ENCODE data around the gene MPRIP. TPM values are rescaled to one million over a fixed set of nuclear protein-coding genes. Genes with fewer than 3 reads are reported as not detected.

Gene MPRIP
- total RNA-seq, 2 experiments from 2014 or later: 196 to 207 TPM

DNA sequence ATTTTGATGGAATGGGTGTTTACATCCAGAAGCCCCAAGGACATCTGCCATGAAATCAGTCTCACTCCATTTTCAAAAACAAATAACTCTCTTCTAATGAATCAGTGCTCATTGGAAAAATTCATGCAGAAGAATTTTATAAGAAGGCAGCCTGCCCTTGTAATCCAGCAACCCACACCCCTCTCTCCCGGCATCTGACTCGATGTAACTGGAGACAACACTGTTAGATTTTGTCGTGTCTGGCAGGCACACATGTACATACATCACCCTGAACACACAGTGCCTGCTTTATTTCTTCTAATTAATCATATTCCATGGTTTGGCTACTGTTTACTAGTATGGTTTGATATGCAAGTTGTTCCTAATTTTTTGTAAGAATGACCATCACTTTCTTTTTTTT is 175.7 kb downstream of the MPRIP start:
- Mint-ChIP-seq H3K27ac (no peak overlapping the region), H3K9me3 (no peaks in the 10 kb centered on the region), H3K36me3 (ENCODE audit: low read depth) (peaks cover 52% of the 10 kb centered on the region), H3K27me3 (no peaks in the 10 kb centered on the region), H3K4me1 (no peaks in the 10 kb centered on the region), H3K4me3 (no peak overlapping the region)
- DNase-seq: no peak
- POLR2A ChIA-PET: no interaction called here
- CTCF ChIA-PET: no interaction called here

DNA sequence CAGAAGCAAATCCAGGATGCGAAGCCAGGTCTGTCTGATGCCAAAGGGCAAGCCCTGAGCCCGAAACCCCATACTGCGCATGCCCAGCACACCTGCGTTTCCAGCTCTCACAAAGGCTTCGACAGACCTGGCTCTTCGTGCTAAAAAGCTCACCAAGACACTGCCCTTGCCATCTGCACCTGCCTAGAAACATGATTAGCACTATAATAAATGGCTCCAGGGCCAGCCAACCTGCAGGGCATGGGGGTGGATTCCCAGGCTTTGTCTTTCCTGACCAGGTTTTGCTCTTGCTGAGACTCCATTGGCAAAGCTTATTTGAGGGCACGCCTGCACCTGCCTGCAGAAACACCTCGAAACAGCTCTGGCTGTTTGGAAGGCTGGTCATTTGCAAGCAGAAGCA is 178.3 kb downstream of the MPRIP start:
- CTCF ChIA-PET: no interaction called here

DNA sequence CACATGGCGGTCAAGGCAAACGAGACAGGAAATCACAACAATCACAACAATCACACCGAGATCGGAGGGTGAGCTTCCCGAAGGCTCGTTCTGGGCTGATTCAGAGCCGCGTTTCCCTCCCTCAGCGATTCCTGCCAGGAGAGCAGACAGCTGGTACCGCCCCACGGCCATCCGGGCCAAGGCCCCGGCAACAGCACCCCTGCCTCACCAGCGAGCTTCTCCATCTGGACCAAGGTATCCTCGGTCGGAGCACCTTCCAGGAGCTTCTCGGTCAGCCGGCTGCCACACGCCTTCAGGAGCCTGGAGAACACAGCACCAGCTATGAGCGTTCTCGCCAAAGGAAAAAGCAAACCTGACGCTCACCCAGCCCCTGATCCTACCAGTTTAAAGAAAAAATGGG is 179.1 kb downstream of the MPRIP start:
- Mint-ChIP-seq H3K36me3 (ENCODE audit: low read depth) (peaks cover 61% of the 10 kb centered on the region), H3K9me3 (no peaks in the 10 kb centered on the region)
- POLR2A ChIA-PET: interaction anchor here (1.3 kb wide), 1 partner anchor 11 kb away, joined by 3 read pairs; no protein-coding TSS in a partner anchor

More for the DNA sequence above, 178.3 kb downstream of the MPRIP start:
- Mint-ChIP-seq H3K9me3 (no peaks in the 10 kb centered on the region), H3K27ac (no peak overlapping the region), H3K36me3 (ENCODE audit: low read depth) (peaks cover 61% of the 10 kb centered on the region), H3K27me3 (no peaks in the 10 kb centered on the region), H3K4me1 (no peaks in the 10 kb centered on the region), H3K4me3 (no peak overlapping the region)
- POLR2A ChIA-PET: interaction anchor here (1.2 to 1.6 kb wide), 3 partner anchors 10 to 16 kb away, joined by 3 to 4 read pairs (median 3); partner anchors contain the start of gene FLCN
- no peak for DNase-seq

DNA sequence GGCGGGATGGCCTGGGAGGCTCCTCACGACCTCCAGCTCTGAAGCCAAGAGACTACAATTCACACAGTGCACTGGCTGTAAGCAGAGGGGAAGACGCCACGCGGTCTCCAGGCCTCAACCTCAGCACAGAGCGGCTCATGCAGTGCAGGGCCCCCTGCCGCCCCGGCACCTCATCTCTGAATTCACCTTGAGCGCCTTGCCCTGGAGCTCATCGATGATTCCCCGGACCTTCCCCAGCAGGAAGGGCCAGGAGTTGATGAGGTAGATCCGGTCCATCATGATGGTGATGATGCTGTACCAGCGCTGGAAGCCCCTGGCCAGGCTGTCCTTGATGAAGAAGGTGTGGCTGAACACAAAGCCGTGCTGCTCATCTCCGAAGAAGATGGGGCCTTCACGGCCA is 181.5 kb downstream of the MPRIP start:
- H3K36me3 Mint-ChIP-seq (ENCODE audit: low read depth): peaks cover 64% of the 10 kb centered on the region
- H3K27ac Mint-ChIP-seq: no peak overlapping the region
- no peaks in the 10 kb centered on the region for H3K27me3 Mint-ChIP-seq
- H3K4me3 Mint-ChIP-seq: no peak overlapping the region
- no peaks in the 10 kb centered on the region for H3K4me1 Mint-ChIP-seq
- CTCF ChIA-PET: no interaction called here
- H3K9me3 Mint-ChIP-seq: no peaks in the 10 kb centered on the region
- no peak for DNase-seq
- POLR2A ChIA-PET: no interaction called here

More for the DNA sequence above, 179.1 kb downstream of the MPRIP start:
- CTCF ChIA-PET: no interaction called here
- Mint-ChIP-seq H3K4me3 (no peak overlapping the region), H3K4me1 (no peaks in the 10 kb centered on the region), H3K27me3 (no peaks in the 10 kb centered on the region), H3K27ac (no peak overlapping the region)
- DNase-seq: no peak

DNA sequence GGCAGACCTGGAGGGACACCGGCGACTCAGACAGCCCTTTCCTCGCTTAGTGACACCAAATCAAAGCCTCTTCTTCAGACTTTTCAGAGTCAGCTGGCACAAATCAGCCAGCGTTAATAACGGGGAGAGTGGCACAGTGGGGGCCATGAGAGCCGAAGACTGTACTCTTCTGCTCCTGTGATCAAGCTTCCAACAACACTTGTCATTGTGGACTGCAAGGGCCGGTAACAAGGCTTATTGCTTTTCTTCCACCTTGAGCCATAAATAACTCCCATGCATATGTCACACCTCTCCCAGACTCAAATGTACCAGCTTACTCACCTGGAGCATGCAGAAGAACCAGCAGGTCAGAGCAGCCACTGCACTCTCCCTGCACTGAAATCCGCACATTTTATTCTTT is 181.9 kb downstream of the MPRIP start:
- DNase-seq: no peak
- H3K36me3 Mint-ChIP-seq (ENCODE audit: low read depth): peaks cover 68% of the 10 kb centered on the region
- no peaks in the 10 kb centered on the region for H3K9me3 Mint-ChIP-seq
- H3K27ac Mint-ChIP-seq: no peak overlapping the region
- ChIA-PET CTCF (no interaction called here), POLR2A (no interaction called here)
- H3K4me3 Mint-ChIP-seq: no peak overlapping the region
- H3K27me3 Mint-ChIP-seq: no peaks in the 10 kb centered on the region
- H3K4me1 Mint-ChIP-seq: no peaks in the 10 kb centered on the region

DNA sequence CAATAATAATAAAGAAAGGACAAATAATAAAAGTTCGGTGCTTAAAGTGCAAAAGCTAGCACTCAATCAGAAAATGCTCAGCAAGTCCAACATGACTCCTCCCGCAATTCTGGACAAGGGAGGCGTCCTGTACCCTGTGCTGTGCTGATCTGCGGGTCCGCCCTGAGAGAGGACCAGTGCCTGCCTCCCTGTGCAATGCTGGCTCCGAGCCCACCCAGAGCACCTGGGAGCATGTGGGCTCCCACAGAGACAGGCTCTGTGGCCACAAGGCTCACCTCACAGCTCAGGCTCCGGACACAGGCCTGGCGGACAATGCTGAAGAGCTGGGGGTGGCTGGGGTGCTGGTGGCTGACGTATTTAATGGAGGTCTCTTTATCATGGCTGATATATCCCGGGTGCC is 183.6 kb downstream of the MPRIP start:
- H3K36me3 Mint-ChIP-seq (ENCODE audit: low read depth): peaks cover 71% of the 10 kb centered on the region
- no peaks in the 10 kb centered on the region for H3K4me1 Mint-ChIP-seq
- POLR2A ChIA-PET: interaction anchor here (1.2 kb wide), 1 partner anchor 20 kb away, joined by 4 read pairs; the partner anchor contains the start of gene PLD6
- DNase-seq: no peak
- no peak overlapping the region for H3K27ac Mint-ChIP-seq
- no peak overlapping the region for H3K4me3 Mint-ChIP-seq
- H3K27me3 Mint-ChIP-seq: no peaks in the 10 kb centered on the region
- CTCF ChIA-PET: interaction anchor here (1.0 kb wide), 1 partner anchor 84 kb away, joined by 3 read pairs; no protein-coding TSS in a partner anchor
- no peaks in the 10 kb centered on the region for H3K9me3 Mint-ChIP-seq

DNA sequence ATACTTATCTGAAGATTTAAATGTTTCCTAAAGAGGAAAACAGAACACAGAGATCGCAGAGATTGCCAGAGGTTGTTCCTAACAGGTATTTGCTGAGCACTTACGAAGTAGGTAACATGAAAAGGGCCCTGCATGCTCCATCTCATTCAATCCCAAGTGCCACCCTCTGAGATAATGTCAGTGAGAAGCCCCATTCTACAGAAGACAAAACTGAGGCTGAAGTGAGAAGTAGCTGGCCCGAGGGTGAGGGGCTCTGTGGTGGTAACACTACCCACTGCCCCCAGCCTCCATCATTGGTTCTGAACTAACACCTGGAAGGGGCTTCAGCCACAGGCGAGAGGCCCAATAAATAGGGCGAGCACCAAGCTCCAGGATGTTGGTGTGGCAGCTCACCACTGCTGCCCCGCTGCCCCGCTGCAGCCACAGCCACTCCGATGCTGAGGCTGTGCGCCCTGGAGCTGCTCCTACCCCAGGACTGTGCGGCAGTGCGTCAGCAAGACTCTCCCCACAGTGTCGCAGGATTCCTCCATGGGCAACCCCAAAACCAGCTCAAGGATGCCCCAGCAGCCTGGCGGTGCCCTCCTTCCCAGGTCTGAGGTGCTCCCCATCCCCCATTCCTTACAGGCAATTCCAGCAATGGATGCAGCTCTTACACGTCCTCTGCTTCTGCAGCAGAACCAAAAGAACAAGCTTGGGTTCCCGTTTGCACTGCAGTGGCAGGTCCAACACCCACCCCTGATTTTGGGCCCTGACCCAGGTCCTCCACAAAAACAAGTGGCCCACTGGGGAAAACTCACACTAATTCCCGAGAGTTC is 184.4 kb downstream of the MPRIP start:
- Mint-ChIP-seq H3K27ac (no peak overlapping the region), H3K4me1 (no peaks in the 10 kb centered on the region), H3K4me3 (no peak overlapping the region), H3K27me3 (no peaks in the 10 kb centered on the region), H3K36me3 (ENCODE audit: low read depth) (peaks cover 70% of the 10 kb centered on the region), H3K9me3 (no peaks in the 10 kb centered on the region)
- DNase-seq: no peak
- POLR2A ChIA-PET: interaction anchor here (1.2 to 1.3 kb wide), 2 partner anchors 10 to 20 kb away, joined by 4 read pairs; partner anchors contain the start of genes FLCN and PLD6
- CTCF ChIA-PET: interaction anchor here (1.0 kb wide), 1 partner anchor 85 kb away, joined by 3 read pairs; no protein-coding TSS in a partner anchor

DNA sequence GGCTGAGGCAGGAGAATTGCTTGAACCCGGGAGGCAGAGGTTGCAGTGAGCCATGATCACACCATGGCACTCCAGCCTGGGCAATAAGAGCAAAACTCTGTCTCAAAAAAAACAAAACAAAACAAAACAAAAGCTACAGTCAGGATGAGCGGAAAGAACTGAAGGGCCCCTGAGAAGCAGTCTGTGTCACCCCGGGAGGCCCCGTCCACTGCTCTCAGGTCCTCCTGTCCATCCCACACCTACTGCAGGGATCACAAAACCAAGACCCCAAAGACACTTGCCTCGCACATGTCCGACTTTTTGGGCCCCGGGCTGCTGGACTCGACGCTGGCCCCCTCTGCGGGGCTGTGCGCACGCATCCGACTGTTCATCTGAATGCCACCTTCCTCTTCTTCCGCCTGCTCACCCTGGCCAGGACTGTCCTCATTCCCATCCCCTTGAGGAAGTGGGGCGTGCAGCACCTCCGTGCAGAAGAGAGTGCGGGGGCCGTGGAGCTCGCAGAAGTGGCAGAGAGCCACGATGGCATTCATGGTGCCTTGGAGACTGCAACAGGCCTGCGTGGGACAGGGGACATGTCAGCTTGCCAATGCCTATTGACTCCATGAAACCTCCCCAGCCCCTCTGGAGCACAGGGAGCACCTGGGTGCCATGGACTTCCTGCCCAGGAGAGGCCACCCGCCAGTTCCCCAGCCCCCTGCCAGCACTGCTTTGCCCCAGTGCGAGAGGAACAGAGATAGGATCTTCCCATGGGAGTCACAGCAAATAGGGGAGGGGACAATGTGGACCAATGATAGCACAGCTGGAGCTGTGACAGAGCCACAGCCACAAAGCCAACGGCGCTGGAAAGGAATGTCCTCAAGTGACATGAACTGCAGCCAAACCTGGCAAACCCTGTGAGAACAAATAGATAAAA is 185.6 kb downstream of the MPRIP start:
- CTCF ChIA-PET: no interaction called here
- POLR2A ChIA-PET: no interaction called here
- Mint-ChIP-seq H3K9me3 (no peaks in the 10 kb centered on the region), H3K27me3 (no peaks in the 10 kb centered on the region), H3K4me3 (no peak overlapping the region), H3K36me3 (ENCODE audit: low read depth) (peaks cover 67% of the 10 kb centered on the region), H3K27ac (no peak overlapping the region), H3K4me1 (no peaks in the 10 kb centered on the region)
- DNase-seq: no peak

DNA sequence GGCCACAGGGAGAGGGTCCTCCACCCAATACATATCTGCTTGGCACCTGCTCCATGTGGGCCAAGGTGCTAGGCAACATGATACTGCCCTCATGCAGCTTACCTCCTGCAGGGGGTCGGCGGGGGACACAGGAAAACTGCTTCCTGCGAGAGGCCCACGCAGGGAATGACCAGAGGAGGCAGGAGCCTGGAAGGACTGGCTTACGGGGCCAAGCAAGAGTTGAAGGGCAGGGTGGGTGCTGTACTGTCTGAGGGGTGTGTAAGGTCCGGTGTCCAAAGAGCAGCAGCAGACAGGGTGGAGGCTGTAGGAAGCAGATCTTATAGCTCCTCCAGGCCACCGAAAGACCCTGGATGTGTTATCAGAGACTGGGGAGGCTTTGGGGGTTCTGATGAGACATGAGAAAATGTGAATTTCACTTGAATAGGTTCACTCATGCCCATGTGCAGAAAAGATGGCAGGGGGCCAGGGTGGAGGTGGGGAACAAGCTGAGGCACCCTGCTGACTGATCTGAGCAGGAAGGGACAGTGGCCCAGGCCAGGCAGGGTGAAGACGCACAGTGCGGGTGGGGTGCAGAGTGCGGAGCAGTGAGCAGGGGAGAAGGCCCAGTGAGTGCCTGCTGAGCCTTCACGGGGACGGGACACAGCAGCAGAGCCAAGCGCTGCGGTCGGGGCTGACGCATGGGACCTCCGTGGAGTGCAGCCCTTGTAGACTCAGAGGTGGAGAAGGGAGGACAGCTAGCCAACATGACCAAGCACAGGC is 186.4 kb downstream of the MPRIP start:
- H3K9me3 Mint-ChIP-seq: no peaks in the 10 kb centered on the region
- no peaks in the 10 kb centered on the region for H3K4me1 Mint-ChIP-seq
- POLR2A ChIA-PET: no interaction called here
- no peaks in the 10 kb centered on the region for H3K27me3 Mint-ChIP-seq
- H3K4me3 Mint-ChIP-seq: no peak overlapping the region
- peaks cover 61% of the 10 kb centered on the region for H3K36me3 Mint-ChIP-seq (ENCODE audit: low read depth)
- H3K27ac Mint-ChIP-seq: no peak overlapping the region
- CTCF ChIA-PET: no interaction called here
- no peak for DNase-seq

DNA sequence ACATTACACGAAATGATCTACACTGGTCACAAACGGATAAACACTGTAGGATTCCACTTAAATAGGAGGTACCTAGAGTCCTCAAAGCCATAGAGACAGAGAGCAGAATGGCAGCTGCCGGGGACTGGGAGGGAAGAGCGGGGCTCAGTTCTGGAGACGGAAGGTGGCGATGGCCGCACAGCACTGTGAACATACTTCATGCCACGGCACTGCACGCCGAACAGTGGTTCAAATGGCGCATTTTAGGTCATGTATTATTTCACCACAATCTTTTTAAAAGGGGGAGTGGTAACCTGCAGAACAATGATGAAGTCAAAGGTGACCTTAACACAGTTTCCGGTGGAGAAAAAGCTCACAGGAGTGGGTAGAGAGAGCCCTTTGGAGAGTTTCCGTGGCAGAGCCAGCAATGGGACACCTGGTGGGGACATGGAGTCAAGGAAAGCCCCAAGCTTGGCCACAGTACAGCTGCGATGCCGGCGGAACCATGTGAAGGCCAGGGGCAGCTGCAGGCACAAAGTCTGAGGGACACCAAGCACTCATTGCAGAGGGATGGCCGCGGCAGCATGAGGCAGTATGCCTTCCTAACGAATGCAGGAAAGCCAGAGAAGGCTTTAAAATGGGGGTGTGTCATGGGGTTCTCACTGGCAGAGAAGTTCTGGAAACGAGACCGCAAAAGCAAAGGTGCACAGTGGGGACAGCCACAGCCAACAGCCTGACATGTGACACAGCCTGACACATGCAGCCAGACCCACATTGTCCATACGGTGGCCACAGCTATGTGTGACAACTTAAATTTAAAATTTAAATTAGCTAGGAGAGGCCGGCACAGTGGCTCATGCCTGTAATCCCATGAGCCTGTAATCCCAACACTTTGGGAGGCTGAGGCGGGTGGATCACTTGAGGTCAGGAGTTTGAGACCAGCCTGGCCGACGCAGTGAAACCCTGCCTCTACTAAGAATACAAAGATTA is 187.4 kb downstream of the MPRIP start:
- Mint-ChIP-seq H3K4me1 (no peaks in the 10 kb centered on the region), H3K9me3 (no peaks in the 10 kb centered on the region), H3K27ac (no peak overlapping the region), H3K4me3 (no peak overlapping the region), H3K27me3 (no peaks in the 10 kb centered on the region), H3K36me3 (ENCODE audit: low read depth) (peaks cover 53% of the 10 kb centered on the region)
- POLR2A ChIA-PET: no interaction called here
- DNase-seq: no peak
- CTCF ChIA-PET: no interaction called here

DNA sequence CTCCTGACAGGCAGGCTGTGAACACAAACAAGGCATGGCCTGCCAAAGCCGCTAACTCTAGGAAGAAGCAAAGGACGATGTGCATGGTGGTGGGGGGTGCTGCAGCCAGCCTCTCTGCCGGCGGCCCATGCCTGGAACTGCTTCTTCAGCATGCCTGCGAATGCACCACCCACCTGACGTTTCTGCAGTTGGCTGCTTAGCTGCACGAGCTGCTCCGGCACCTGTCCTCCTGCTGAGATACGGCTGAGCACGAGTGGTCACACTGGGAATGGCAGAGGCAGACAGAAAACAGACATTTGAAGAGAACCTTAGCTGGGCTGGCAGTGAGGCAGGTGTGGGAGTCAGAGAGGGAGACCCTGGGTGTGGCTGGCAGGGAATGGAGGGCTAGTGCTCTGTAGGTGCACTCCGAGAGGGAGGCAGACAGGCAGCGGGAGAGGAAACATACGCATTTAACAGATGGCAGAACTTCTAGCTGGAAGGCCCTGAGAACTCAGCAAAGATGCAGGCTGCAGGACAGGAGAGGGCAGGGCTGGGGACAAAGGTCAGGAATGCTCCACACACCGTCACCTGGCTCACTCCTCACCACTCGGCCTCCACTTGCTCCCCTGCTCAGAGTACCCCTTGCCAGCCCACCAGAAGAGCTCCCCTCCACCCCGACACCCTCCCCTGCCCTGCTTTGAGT is 189.5 kb downstream of the MPRIP start:
- Mint-ChIP-seq H3K27me3 (no peaks in the 10 kb centered on the region), H3K4me3 (no peak overlapping the region), H3K27ac (no peak overlapping the region), H3K9me3 (no peaks in the 10 kb centered on the region), H3K36me3 (ENCODE audit: low read depth) (peaks cover 44% of the 10 kb centered on the region), H3K4me1 (peaks cover 16% of the 10 kb centered on the region)
- CTCF ChIA-PET: interaction anchor here (1.7 kb wide), 1 partner anchor 90 kb away, joined by 6 read pairs; no protein-coding TSS in a partner anchor
- no peak for DNase-seq
- POLR2A ChIA-PET: no interaction called here
